Skeletal muscle cell (primary cell): ENCODE measurements around the gene KITLG.
A peak's percentile ranks its signal among the peaks of the same experiment; 100 is the strongest.
"Not testable (repeated sequence)": the region's sequence is repeated elsewhere in the genome, so short reads cannot be mapped to it uniquely, and the experiment has no call there.

ENCODE experiments used
- DNase-seq: peaks from one replicate; pipeline ENCODE4 v3.0.0-alpha.2; 2010; ENCODE audit warnings: low read depth
- H3K4me3 ChIP-seq: 2 replicates; pipeline ENCODE4 v1.5.1; 2011; ENCODE audit warnings: low read depth, mild to moderate bottlenecking, control low read depth, low read length, moderate library complexity

KITLG gene

GRCh38 chr12:88547949-88548348 lies 32.3 kb downstream of the KITLG start:
- not testable (repeated sequence) for H3K4me3 ChIP-seq, DNase-seq

DNA sequence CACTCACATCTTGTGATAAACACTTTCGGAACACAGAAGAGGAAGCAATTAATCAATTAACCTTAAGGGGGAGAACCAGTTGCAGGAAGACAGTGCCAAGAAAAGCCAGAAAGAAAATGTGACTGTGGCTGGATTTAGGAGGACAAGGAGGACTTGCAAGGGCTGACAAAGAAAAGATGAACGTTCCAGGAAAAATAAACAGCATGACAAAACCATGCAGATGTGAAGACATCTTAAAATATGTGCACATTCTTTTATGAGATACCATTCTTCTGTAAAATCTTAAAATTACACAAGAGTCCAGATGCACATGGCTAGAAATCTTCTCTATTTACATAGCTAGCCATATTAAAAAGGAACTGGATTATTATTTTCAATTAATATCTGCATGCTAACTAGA lies 33.4 kb downstream of the KITLG start:
- DNase-seq, result peak; percentile 24
- H3K4me3 ChIP-seq, result no peak overlapping the region

GRCh38 chr12:88546226-88546625 lies 34.0 kb downstream of the KITLG start:
- H3K4me3 ChIP-seq, result no peak overlapping the region
- DNase-seq, result no peak

DNA sequence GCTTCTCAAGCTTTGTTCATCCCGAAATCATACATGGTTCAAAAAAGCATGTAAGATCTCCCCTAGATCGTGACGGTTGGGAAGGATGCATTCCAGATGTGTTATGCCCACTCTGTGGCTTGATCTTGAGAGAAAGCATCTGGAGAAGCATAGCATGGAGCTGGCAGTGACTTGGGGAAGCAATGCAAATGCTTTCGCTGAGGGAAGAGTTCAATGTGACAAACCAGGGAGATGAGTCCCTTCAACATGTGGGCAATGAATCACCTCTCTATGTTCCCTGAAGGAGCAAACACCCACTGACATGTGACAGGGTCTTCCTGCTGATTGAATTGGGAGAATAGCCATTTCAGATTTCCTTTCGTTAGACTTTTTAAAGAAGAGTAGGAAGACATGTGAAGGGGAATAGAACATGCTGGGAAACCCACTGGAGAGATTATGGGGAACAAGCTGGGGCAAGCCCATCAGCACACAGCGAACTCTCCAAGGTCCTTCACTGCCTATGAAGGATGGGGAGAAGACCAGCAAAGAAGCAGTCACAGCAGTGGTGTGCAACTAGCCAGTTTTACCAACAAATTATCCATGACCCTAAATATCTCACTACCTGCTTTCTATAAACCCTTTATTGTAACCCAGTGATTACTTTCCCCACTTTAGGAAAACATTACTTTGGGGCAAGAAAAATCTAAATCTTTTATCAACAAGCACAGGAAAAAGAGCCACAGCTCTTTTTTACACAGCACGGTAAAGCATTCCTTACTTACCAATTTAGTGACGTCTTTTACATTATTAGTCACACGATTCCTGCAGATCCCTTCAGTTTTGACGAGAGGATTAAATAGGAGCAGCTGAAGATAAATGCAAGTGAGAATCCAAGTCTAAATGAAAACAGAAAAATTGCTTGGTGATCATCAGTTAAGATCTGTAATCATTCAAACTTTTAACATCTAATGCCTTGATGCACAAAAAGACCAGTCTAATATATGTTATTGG lies 35.0 kb downstream of the KITLG start:
- no peak overlapping the region for H3K4me3 ChIP-seq
- peak; percentile 32 for DNase-seq

DNA sequence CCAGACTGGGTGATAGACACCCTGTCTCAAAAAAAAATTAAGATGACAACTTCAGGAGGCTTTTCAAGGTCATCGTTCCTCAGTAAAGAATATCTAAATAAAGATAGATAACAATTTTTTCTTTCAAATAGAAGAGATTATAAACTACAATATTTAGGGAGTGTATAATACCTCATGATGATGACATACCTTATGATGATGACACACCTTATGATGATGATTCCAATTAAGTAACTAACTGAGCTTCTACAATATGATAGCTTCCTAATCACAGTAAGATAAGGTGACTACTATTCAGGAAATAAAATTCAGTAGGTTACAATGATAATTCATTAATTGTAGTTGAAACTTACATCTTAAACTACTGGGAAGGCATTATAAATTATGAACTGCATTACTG lies 40.4 kb downstream of the KITLG start:
- H3K4me3 ChIP-seq, result no peak overlapping the region
- no peak for DNase-seq

DNA sequence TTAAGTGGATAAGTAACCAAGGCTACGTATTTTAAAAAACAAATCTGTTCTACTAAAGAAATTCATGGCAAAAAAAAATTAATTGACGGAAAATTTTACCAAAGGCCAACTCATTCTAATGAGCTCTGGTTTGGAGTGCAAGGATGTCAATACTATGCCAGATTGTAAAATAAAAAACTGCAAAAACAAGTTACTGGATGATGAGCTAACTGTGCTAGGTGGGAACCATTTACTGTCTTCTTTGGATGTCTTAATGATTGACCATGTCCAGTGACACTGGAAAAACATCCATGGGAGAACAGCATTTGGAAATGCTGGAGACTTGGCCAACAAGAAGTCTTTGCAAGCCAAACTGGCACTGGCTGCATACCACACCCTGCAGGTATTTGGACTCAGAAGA lies 41.6 kb downstream of the KITLG start:
- no peak for DNase-seq
- no peak overlapping the region for H3K4me3 ChIP-seq

- DNase-seq, result no peak
- no peak overlapping the region for H3K4me3 ChIP-seq
These were observed 42.0 kb downstream of the KITLG start for GRCh38 chr12:88538250-88538649.

- no peak for DNase-seq
- H3K4me3 ChIP-seq, result no peak overlapping the region
These were observed 49.4 kb downstream of the KITLG start for GRCh38 chr12:88530868-88531267.

- no peak for DNase-seq
- H3K4me3 ChIP-seq, result no peak overlapping the region
These were observed 50.5 kb downstream of the KITLG start for GRCh38 chr12:88529531-88530488.

GRCh38 chr12:88522961-88523360 lies 57.3 kb downstream of the KITLG start:
- no peak overlapping the region for H3K4me3 ChIP-seq
- no peak for DNase-seq

GRCh38 chr12:88520436-88520820 lies 59.8 kb downstream of the KITLG start:
- H3K4me3 ChIP-seq, result no peak overlapping the region
- DNase-seq, result no peak

- DNase-seq, result no peak
- H3K4me3 ChIP-seq, result no peak overlapping the region
These were observed 60.4 kb downstream of the KITLG start for GRCh38 chr12:88519802-88520435.

- DNase-seq, result no peak
- no peak overlapping the region for H3K4me3 ChIP-seq
These were observed 61.3 kb downstream of the KITLG start for GRCh38 chr12:88518863-88519403.

DNA sequence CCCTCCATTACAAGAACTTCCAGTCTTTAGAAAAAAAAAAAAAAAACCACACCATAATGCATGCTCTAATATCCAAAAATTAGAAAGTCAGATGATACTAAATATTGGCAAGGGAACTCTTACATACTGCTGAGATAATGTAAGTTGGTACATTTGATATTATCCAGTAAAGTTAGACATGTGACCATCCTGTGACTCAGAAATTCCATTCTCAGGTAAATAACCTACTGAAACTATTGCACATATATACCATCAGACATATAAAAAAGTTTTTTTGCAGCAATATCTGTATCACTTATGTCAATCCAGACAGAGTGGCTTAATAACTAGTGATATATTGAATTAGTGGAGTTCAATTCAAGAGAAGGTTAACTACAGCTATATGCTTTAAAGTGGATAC lies 63.5 kb downstream of the KITLG start:
- no peak overlapping the region for H3K4me3 ChIP-seq
- DNase-seq, result no peak

- no peak overlapping the region for H3K4me3 ChIP-seq
- DNase-seq, result no peak
These were observed 69.4 kb downstream of the KITLG start for GRCh38 chr12:88510843-88511242.

DNA sequence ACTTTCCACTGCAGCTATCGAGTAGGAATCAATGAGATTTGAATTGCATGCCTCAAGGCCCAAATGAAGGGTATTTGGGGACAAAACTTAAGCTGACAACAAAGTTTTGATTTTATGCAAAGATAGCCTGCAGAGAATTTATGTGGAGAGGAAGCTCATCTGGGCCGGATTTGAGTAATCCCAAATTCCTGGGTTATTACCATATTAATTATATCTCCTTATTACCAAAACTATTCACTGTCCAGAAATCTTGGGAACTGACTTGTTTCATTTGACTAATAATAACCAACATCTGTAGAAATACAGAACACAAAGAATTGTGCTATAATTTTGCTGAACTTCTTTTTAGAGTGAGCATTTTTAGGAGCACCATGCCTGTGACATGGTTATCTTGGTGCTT lies 70.4 kb downstream of the KITLG start:
- DNase-seq, result no peak
- H3K4me3 ChIP-seq, result no peak overlapping the region

- DNase-seq, result no peak
These were observed 70.9 kb downstream of the KITLG start for GRCh38 chr12:88509347-88509746.

GRCh38 chr12:88507851-88508250 lies 72.4 kb downstream of the KITLG start:
- not testable (repeated sequence) for H3K4me3 ChIP-seq, DNase-seq

More at GRCh38 chr12:88509347-88509746, 70.9 kb downstream of the KITLG start:
- no peak overlapping the region for H3K4me3 ChIP-seq

GRCh38 chr12:88507270-88507669 lies 73.0 kb downstream of the KITLG start:
- DNase-seq, result no peak
- no peak overlapping the region for H3K4me3 ChIP-seq
